ENCODE data around the gene SON. TPM values are rescaled to one million over a fixed set of nuclear protein-coding genes. Genes with fewer than 3 reads are reported as not detected.

The SON gene
- polyA plus RNA-seq, 1 donor from 2014 or later = 123 TPM

DNA sequence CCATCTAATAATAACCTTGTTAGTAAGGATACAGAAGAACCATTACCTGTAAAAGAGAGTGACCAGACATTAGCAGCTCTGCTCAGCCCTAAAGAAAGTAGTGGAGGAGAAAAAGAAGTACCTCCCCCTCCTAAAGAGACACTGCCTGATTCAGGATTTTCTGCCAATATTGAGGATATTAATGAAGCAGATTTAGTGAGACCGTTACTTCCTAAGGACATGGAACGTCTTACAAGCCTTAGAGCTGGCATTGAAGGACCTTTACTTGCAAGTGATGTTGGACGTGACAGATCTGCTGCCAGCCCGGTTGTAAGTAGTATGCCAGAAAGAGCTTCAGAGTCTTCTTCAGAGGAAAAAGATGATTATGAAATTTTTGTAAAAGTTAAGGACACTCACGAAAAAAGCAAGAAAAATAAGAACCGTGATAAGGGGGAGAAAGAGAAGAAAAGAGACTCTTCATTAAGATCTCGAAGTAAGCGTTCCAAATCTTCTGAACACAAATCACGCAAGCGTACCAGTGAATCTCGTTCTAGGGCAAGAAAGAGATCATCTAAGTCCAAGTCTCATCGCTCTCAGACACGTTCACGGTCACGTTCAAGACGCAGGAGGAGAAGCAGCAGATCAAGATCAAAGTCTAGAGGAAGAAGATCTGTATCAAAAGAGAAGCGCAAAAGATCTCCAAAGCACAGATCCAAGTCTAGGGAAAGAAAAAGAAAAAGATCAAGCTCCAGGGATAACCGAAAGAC is 11.6 kb downstream of the SON start:
- no peak overlapping the region for H3K9ac ChIP-seq (ENCODE audit: low read length)
- no peak overlapping the region for H2AFZ ChIP-seq (ENCODE audit: low read depth, low read length)
- H3K27me3 ChIP-seq (ENCODE audit: insufficient read depth, low read depth, low read length) = no peaks in the 10 kb centered on the region
- no peaks in the 10 kb centered on the region for H4K20me1 ChIP-seq (ENCODE audit: insufficient read depth)
- H3K9me3 ChIP-seq (ENCODE audit: low read length) = no peaks in the 10 kb centered on the region
- no peak overlapping the region for H3K4me3 ChIP-seq (ENCODE audit: low read length)
- peaks cover 76% of the 10 kb centered on the region for H3K79me2 ChIP-seq (replicated peaks; ENCODE audit: insufficient read depth, low read length)
- TF ChIP-seq, protein P1, sequence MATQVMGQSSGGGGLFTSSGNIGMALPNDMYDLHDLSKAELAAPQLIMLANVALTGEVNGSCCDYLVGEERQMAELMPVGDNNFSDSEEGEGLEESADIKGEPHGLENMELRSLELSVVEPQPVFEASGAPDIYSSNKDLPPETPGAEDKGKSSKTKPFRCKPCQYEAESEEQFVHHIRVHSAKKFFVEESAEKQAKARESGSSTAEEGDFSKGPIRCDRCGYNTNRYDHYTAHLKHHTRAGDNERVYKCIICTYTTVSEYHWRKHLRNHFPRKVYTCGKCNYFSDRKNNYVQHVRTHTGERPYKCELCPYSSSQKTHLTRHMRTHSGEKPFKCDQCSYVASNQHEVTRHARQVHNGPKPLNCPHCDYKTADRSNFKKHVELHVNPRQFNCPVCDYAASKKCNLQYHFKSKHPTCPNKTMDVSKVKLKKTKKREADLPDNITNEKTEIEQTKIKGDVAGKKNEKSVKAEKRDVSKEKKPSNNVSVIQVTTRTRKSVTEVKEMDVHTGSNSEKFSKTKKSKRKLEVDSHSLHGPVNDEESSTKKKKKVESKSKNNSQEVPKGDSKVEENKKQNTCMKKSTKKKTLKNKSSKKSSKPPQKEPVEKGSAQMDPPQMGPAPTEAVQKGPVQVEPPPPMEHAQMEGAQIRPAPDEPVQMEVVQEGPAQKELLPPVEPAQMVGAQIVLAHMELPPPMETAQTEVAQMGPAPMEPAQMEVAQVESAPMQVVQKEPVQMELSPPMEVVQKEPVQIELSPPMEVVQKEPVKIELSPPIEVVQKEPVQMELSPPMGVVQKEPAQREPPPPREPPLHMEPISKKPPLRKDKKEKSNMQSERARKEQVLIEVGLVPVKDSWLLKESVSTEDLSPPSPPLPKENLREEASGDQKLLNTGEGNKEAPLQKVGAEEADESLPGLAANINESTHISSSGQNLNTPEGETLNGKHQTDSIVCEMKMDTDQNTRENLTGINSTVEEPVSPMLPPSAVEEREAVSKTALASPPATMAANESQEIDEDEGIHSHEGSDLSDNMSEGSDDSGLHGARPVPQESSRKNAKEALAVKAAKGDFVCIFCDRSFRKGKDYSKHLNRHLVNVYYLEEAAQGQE (IDR thresholded peaks at IDR 0.05; ENCODE audit: borderline replicate concordance) = no peak
- TF ChIP-seq SMC3 (conservative IDR thresholded peaks at IDR 0.05; ENCODE audit: poor library complexity) = no peak
- no peak for TF ChIP-seq EZH2 (IDR thresholded peaks at IDR 0.05; ENCODE audit: borderline replicate concordance, insufficient read depth, low read length, poor library complexity, severe bottlenecking)
- TF ChIP-seq MXI1 (conservative IDR thresholded peaks at IDR 0.05; ENCODE audit: poor library complexity, severe bottlenecking) = no peak
- TF ChIP-seq EP300 (conservative IDR thresholded peaks at IDR 0.05; ENCODE audit: poor library complexity, severe bottlenecking) = no peak
- TF ChIP-seq RAD21 (conservative IDR thresholded peaks at IDR 0.05) = no peak
- TF ChIP-seq, protein P2, sequence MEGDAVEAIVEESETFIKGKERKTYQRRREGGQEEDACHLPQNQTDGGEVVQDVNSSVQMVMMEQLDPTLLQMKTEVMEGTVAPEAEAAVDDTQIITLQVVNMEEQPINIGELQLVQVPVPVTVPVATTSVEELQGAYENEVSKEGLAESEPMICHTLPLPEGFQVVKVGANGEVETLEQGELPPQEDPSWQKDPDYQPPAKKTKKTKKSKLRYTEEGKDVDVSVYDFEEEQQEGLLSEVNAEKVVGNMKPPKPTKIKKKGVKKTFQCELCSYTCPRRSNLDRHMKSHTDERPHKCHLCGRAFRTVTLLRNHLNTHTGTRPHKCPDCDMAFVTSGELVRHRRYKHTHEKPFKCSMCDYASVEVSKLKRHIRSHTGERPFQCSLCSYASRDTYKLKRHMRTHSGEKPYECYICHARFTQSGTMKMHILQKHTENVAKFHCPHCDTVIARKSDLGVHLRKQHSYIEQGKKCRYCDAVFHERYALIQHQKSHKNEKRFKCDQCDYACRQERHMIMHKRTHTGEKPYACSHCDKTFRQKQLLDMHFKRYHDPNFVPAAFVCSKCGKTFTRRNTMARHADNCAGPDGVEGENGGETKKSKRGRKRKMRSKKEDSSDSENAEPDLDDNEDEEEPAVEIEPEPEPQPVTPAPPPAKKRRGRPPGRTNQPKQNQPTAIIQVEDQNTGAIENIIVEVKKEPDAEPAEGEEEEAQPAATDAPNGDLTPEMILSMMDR (IDR thresholded peaks at IDR 0.05; ENCODE audit: poor library complexity, severe bottlenecking) = no peak
- no peak for TF ChIP-seq TAF1 (IDR thresholded peaks at IDR 0.05; ENCODE audit: low read depth)
- TF ChIP-seq POLR2AphosphoS5 (IDR thresholded peaks at IDR 0.05) = no peak
- H3F3A ChIP-seq (ENCODE audit: insufficient read depth, low read length, poor library complexity, severe bottlenecking) = no peaks in the 10 kb centered on the region
- no peak overlapping the region for H3K27ac ChIP-seq (ENCODE audit: low read length)
- no peak overlapping the region for H3K4me2 ChIP-seq (ENCODE audit: low read length)
- H3K9me2 ChIP-seq (ENCODE audit: insufficient read depth, low read length) = no peaks in the 10 kb centered on the region
- peaks cover 39% of the 10 kb centered on the region for H3K36me3 ChIP-seq (ENCODE audit: insufficient read depth, low read length)

DNA sequence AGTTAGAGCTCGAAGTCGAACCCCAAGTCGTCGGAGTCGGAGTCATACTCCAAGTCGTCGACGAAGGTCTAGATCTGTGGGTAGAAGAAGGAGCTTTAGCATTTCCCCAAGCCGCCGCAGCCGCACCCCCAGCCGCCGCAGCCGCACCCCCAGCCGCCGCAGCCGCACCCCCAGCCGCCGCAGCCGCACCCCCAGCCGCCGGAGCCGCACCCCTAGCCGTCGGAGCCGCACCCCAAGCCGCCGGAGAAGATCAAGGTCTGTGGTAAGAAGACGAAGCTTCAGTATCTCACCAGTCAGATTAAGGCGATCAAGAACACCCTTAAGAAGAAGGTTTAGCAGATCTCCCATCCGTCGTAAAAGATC is 12.1 kb downstream of the SON start:
- peaks cover 38% of the 10 kb centered on the region for H3K36me3 ChIP-seq (ENCODE audit: insufficient read depth, low read length)
- H3K9me2 ChIP-seq (ENCODE audit: insufficient read depth, low read length) = no peaks in the 10 kb centered on the region
- peaks cover 76% of the 10 kb centered on the region for H3K79me2 ChIP-seq (replicated peaks; ENCODE audit: insufficient read depth, low read length)
- peak overlapping the region; percentile 39 for H3K4me3 ChIP-seq (ENCODE audit: low read length)
- no peak overlapping the region for H3K9ac ChIP-seq (ENCODE audit: low read length)
- H4K20me1 ChIP-seq (ENCODE audit: insufficient read depth) = no peaks in the 10 kb centered on the region
- TF ChIP-seq RAD21 (conservative IDR thresholded peaks at IDR 0.05) = no peak
- H3K4me2 ChIP-seq (ENCODE audit: low read length) = no peak overlapping the region
- no peak overlapping the region for H3K27ac ChIP-seq (ENCODE audit: low read length)
- no peaks in the 10 kb centered on the region for H3K9me3 ChIP-seq (ENCODE audit: low read length)
- H2AFZ ChIP-seq (ENCODE audit: low read depth, low read length) = no peak overlapping the region
- no peaks in the 10 kb centered on the region for H3F3A ChIP-seq (ENCODE audit: insufficient read depth, low read length, poor library complexity, severe bottlenecking)
- no peaks in the 10 kb centered on the region for H3K27me3 ChIP-seq (ENCODE audit: insufficient read depth, low read depth, low read length)

Measured in neural cell (in vitro differentiated cells).